Stomach (tissue), 9 donors: ENCODE results near the gene ILF3. TPM values are rescaled to one million over a fixed set of nuclear protein-coding genes. Genes with fewer than 3 reads are reported as not detected.

Source experiments
- DNase-seq, 2 donors: peaks; one replicate each; pipeline versions ENCODE4 v3.0.0 to v3.0.0-alpha.2; 2013 to 2019
- H3K27ac ChIP-seq, 5 donors: fragments of 200-600 bp in 4 of 5; sonication (generic) in 4 of 5; one replicate each; pipeline ENCODE4 v1.5.1; 2013 to 2019; ENCODE audit warnings: mild to moderate bottlenecking in 1 of 5, moderate library complexity in 1 of 5
- H3K27me3 ChIP-seq, 3 donors: fragments of 200-600 bp; sonication (generic); one replicate each; pipeline ENCODE4 v1.5.1; 2017 to 2019; ENCODE audit warnings: mixed run types in 1 of 3
- H3K36me3 ChIP-seq, 4 donors: fragments of 200-600 bp; sonication (generic); 1 replicate in 3 of 4; 2 replicates in 1 of 4; pipeline ENCODE4 v1.5.1; 2016 to 2019
- H3K4me1 ChIP-seq, 4 donors: fragments of 200-600 bp; sonication (generic); one replicate each; pipeline ENCODE4 v1.5.1; 2016 to 2019
- H3K4me3 ChIP-seq, 4 donors: fragments of 200-600 bp; sonication (generic) in 3 of 4; one replicate each; pipeline ENCODE4 v1.5.1; 2016 to 2019; ENCODE audit warnings: mild to moderate bottlenecking in 1 of 4
- H3K9me3 ChIP-seq, 4 donors: fragments of 200-600 bp; sonication (generic); one replicate each; pipeline ENCODE4 v1.5.1; 2016 to 2019
- CTCF ChIP-seq, 7 experiments: fragments of 450-650 bp in 4 of 7; fragments of 200-600 bp in 3 of 7; sonication (generic) in 3 of 7; IDR thresholded peaks; one replicate each; pipeline ENCODE4 v1.5.1; 2016 to 2019; ENCODE audit warnings: antibody characterized with exemption in 7 of 7, control low read depth in 2 of 7, mild to moderate bottlenecking in 1 of 7
- EP300 ChIP-seq: sonication (generic); formaldehyde crosslinking; IDR thresholded peaks from one replicate; pipeline ENCODE4 v1.6.1; 2017; ENCODE audit warnings: antibody characterized with exemption
- POLR2A ChIP-seq, 4 donors: fragments of 450-650 bp; IDR thresholded peaks; one replicate each; pipeline ENCODE4 v1.6.1; 2016; ENCODE audit warnings: antibody characterized with exemption in 4 of 4, control low read depth in 2 of 4, mild to moderate bottlenecking in 1 of 4, moderate library complexity in 1 of 4
- POLR2AphosphoS5 ChIP-seq, 3 donors: sonication (generic); formaldehyde crosslinking; IDR thresholded peaks; one replicate each; pipeline ENCODE4 v1.6.1; 2016; ENCODE audit warnings: antibody characterized with exemption in 3 of 3
- WGBS, 5 donors: extraction: QIAGEN DNeasy Blood & Tissue Kit in 3 of 5; methylation state at CpG; one replicate each; pipeline versions ENCODE4 v1.1.5 to v1.1.7; 2013 to 2018; 5-methylcytosine and 5-hydroxymethylcytosine counted together
- intact Hi-C: fragments of 100-400 bp; cut with DNase I; formaldehyde crosslinking; loops from one replicate; pipeline ENCODE4 v1.15.1; 2023; ENCODE audit warnings: low total_unique reads
- polyA plus RNA-seq, 3 donors: library from polyadenylated mRNA; stranded (reverse); fragments of 200-250 nt; gene quantifications; one replicate each; pipeline ENCODE4 v1.2.3, GENCODE V29; 2013
- small RNA-seq, 4 donors: library from RNA; depleted of rRNA; stranded (forward); fragments of <200 nt; gene quantifications; one replicate each; pipeline ENCODE3, GENCODE V24; 2016
- total RNA-seq, 5 donors: library from RNA; depleted of rRNA; stranded (reverse); fragments of >200 nt; gene quantifications; one replicate each; pipeline versions ENCODE4 v1.1.0 to v1.2.3, GENCODE V29; 2014 to 2016
- donor health status: healthy with polysubstance abuse.
- donor health status: Bipolar disorder and iron deficiency.
- donor health status: healthy.

ILF3 gene
- total and polyA plus RNA-seq, 8 donors = 33.5 to 381 (median 90.4) TPM

GRCh38 chr19:10736189-10736588 is 82.0 kb downstream of the ILF3 start:
- WGBS, 5 donors = 80 to 88% (median 82%) methylated on average over 6 of the region's 6 CpGs
- DNase-seq = no peak
- intact Hi-C loops = no loop called here
- no peaks in the 10 kb centered on the region for H3K27me3 ChIP-seq
- H3K36me3 ChIP-seq = peaks cover 0 to 20% (median 3%) of the 10 kb centered on the region in 4 donors
- H3K4me3 ChIP-seq = no peak overlapping the region
- TF ChIP-seq CTCF (IDR thresholded peaks at IDR 0.05) = no peak
- no peak for TF ChIP-seq EP300
- no peak for TF ChIP-seq POLR2AphosphoS5 (IDR thresholded peaks at IDR 0.05)
- no peak for TF ChIP-seq POLR2A (IDR thresholded peaks at IDR 0.05)
- H3K27ac ChIP-seq = peak overlapping the region in 3 of 5 donors; percentile 88 to 94 (median 91)
- H3K9me3 ChIP-seq = no peaks in the 10 kb centered on the region
- peaks cover 34 to 87% (median 67%) of the 10 kb centered on the region in 4 donors for H3K4me1 ChIP-seq

GRCh38 chr19:10736916-10737551 is 82.9 kb downstream of the ILF3 start:
- intact Hi-C loops = no loop called here
- 70 to 72% (median 70%) methylated on average over 9 of the region's 9 CpGs for WGBS, 5 donors
- no peak for TF ChIP-seq CTCF (IDR thresholded peaks at IDR 0.05)
- TF ChIP-seq POLR2A (IDR thresholded peaks at IDR 0.05) = no peak
- TF ChIP-seq POLR2AphosphoS5 (IDR thresholded peaks at IDR 0.05) = no peak
- TF ChIP-seq EP300 = no peak
- no peaks in the 10 kb centered on the region for H3K27me3 ChIP-seq
- DNase-seq = no peak
- H3K36me3 ChIP-seq = peaks cover 0 to 20% (median 3%) of the 10 kb centered on the region in 4 donors
- H3K27ac ChIP-seq = peak overlapping the region; percentile 88 to 94 (median 91)
- no peaks in the 10 kb centered on the region for H3K9me3 ChIP-seq
- H3K4me1 ChIP-seq = peaks cover 40 to 87% (median 66%) of the 10 kb centered on the region in 4 donors
- H3K4me3 ChIP-seq = no peak overlapping the region

- Histone ChIP-seq H3K4me1 (peaks cover 43 to 87% (median 68%) of the 10 kb centered on the region in 4 donors), H3K9me3 (no peaks in the 10 kb centered on the region), H3K27ac (peak overlapping the region; percentile 88 to 94 (median 91)), H3K36me3 (peaks cover 0 to 20% (median 3%) of the 10 kb centered on the region in 4 donors), H3K27me3 (no peaks in the 10 kb centered on the region), H3K4me3 (no peak overlapping the region)
- TF ChIP-seq POLR2AphosphoS5 (IDR thresholded peaks at IDR 0.05) (no peak), POLR2A (IDR thresholded peaks at IDR 0.05) (no peak), EP300 (no peak), CTCF (IDR thresholded peaks at IDR 0.05) (no peak)
- DNase-seq = no peak
- intact Hi-C loops = no loop called here
- 75 to 83% (median 80%) methylated on average over 9 of the region's 9 CpGs for WGBS, 5 donors
Measured at GRCh38 chr19:10737722-10738121, 83.6 kb downstream of the ILF3 start.

GRCh38 chr19:10740798-10741197 is 86.7 kb downstream of the ILF3 start:
- Histone ChIP-seq H3K9me3 (no peaks in the 10 kb centered on the region), H3K4me1 (peaks cover 69 to 90% (median 79%) of the 10 kb centered on the region in 4 donors), H3K27ac (peak overlapping the region; percentile 88 to 94 (median 91)), H3K36me3 (peaks cover 0 to 10% (median under 1%) of the 10 kb centered on the region in 4 donors), H3K27me3 (no peaks in the 10 kb centered on the region), H3K4me3 (no peak overlapping the region)
- 26 to 66% (median 47%) methylated on average over 3 of the region's 3 CpGs for WGBS, 5 donors
- no peak for TF ChIP-seq EP300
- peak; percentile 10 to 85 (median 75) for TF ChIP-seq POLR2AphosphoS5 (IDR thresholded peaks at IDR 0.05)
- no peak for TF ChIP-seq CTCF (IDR thresholded peaks at IDR 0.05)
- DNase-seq = peak in 1 of 2 donors; percentile 66
- intact Hi-C loops = no loop called here

Small RNAs within 50 kb of the gene (small RNA-seq; reads per million reads assigned to genes)
- gene MIR638 = 0 reads per million in 4 donors

Other genes with a start within 250 kb of the ILF3 start
- gene PDE4A, start 233.8 kb upstream of the ILF3 start, total RNA-seq = 10 to 100 TPM in 2 of 5 donors, 1 to 10 TPM in 3; 2.3 to 30.7 (median 8.9) TPM
- 10 to 100 TPM in 2 of 3 donors, 1 to 10 TPM in 1; 5.0 to 12.9 (median 11.0) TPM for gene PDE4A, start 233.8 kb upstream of the ILF3 start, polyA plus RNA-seq
- 10 to 100 TPM; 15.8 to 84.9 (median 24.6) TPM for gene KEAP1, start 151.0 kb upstream of the ILF3 start, total RNA-seq
- gene KEAP1, start 151.0 kb upstream of the ILF3 start, polyA plus RNA-seq = 10 to 100 TPM; 49.6 to 88.1 (median 52.3) TPM
- under 1 TPM in 1 of 5 donors, not detected in 4; 0.73 TPM for gene S1PR5, start 136.9 kb upstream of the ILF3 start, total RNA-seq
- gene S1PR5, start 136.9 kb upstream of the ILF3 start, polyA plus RNA-seq = 10 to 100 TPM in 1 of 3 donors, under 1 TPM in 1, not detected in 1; 0.19 to 13.3 TPM
- gene ATG4D, start 110.4 kb upstream of the ILF3 start, total RNA-seq = 100 to 1,000 TPM in 1 of 5 donors, 10 to 100 TPM in 3, 1 to 10 TPM in 1; 2.3 to 336 (median 26.2) TPM
- gene ATG4D, start 110.4 kb upstream of the ILF3 start, polyA plus RNA-seq = 10 to 100 TPM; 26.3 to 48.9 (median 27.2) TPM
- 100 to 1,000 TPM in 1 of 5 donors, 10 to 100 TPM in 3, 1 to 10 TPM in 1; 4.2 to 116 (median 18.7) TPM for gene KRI1, start 88.3 kb upstream of the ILF3 start, total RNA-seq
- gene KRI1, start 88.3 kb upstream of the ILF3 start, polyA plus RNA-seq = 10 to 100 TPM; 11.8 to 35.1 (median 12.5) TPM
- 1 to 10 TPM in 3 of 5 donors, not detected in 2; 4.1 to 8.8 (median 5.5) TPM for gene CDKN2D, start 85.4 kb upstream of the ILF3 start, total RNA-seq
- gene CDKN2D, start 85.4 kb upstream of the ILF3 start, polyA plus RNA-seq = 10 to 100 TPM in 1 of 3 donors, 1 to 10 TPM in 2; 8.1 to 11.8 (median 9.3) TPM
- gene AP1M2, start 67.0 kb upstream of the ILF3 start, total RNA-seq = 100 to 1,000 TPM in 1 of 5 donors, 10 to 100 TPM in 4; 11.7 to 687 (median 61.0) TPM
- gene AP1M2, start 67.0 kb upstream of the ILF3 start, polyA plus RNA-seq = 100 to 1,000 TPM in 2 of 3 donors, 10 to 100 TPM in 1; 74.6 to 116 (median 112) TPM
- gene SLC44A2, start 28.8 kb upstream of the ILF3 start, total RNA-seq = 100 to 1,000 TPM in 3 of 5 donors, 10 to 100 TPM in 2; 58.0 to 161 (median 101) TPM
- gene SLC44A2, start 28.8 kb upstream of the ILF3 start, polyA plus RNA-seq = 10 to 100 TPM; 26.1 to 66.9 (median 64.4) TPM
- gene QTRT1, start 47.1 kb downstream of the ILF3 start, total RNA-seq = 100 to 1,000 TPM in 2 of 5 donors, 10 to 100 TPM in 3; 21.7 to 104 (median 66.5) TPM
- gene QTRT1, start 47.1 kb downstream of the ILF3 start, polyA plus RNA-seq = 100 to 1,000 TPM; 113 to 153 (median 115) TPM
- gene DNM2, start 63.7 kb downstream of the ILF3 start, total RNA-seq = 100 to 1,000 TPM; 270 to 541 (median 289) TPM
- gene DNM2, start 63.7 kb downstream of the ILF3 start, polyA plus RNA-seq = 100 to 1,000 TPM in 1 of 3 donors, 10 to 100 TPM in 2; 77.8 to 130 (median 83.6) TPM
- 10 to 100 TPM in 4 of 5 donors, under 1 TPM in 1; 0.58 to 45.2 (median 20.4) TPM for gene TMED1, start 181.9 kb downstream of the ILF3 start, total RNA-seq
- 10 to 100 TPM; 17.9 to 24.5 (median 21.9) TPM for gene TMED1, start 181.9 kb downstream of the ILF3 start, polyA plus RNA-seq
- 1 to 10 TPM in 2 of 5 donors, not detected in 3; 1.8 to 2.2 TPM for gene C19orf38, start 194.1 kb downstream of the ILF3 start, total RNA-seq
- 1 to 10 TPM in 1 of 3 donors, under 1 TPM in 2; 0.92 to 1.2 (median 1.00) TPM for gene C19orf38, start 194.1 kb downstream of the ILF3 start, polyA plus RNA-seq
- gene CARM1, start 217.2 kb downstream of the ILF3 start, total RNA-seq = 10 to 100 TPM in 4 of 5 donors, 1 to 10 TPM in 1; 5.2 to 21.0 (median 15.6) TPM
- gene CARM1, start 217.2 kb downstream of the ILF3 start, polyA plus RNA-seq = 10 to 100 TPM; 15.1 to 19.2 (median 18.2) TPM